H9 (cell line): ENCODE results near the gene TBC1D22A. TPM values are rescaled to one million over a fixed set of nuclear protein-coding genes. Genes with fewer than 3 reads are reported as not detected.

ENCODE experiments used
- DNase-seq: peaks from one replicate; pipeline ENCODE4 v3.0.0-alpha.2; 2017
- H2AFZ ChIP-seq: one replicate; pipeline ENCODE4 v1.6.1; 2013; ENCODE audit warnings: mild to moderate bottlenecking, low read length, control low read depth, moderate library complexity
- H2AK5ac ChIP-seq: 2 replicates; pipeline ENCODE4 v1.6.1; 2013; ENCODE audit warnings: low read length, control low read depth, mixed read lengths; ENCODE audit not compliant: insufficient read length
- H2BK120ac ChIP-seq: one replicate; pipeline ENCODE4 v1.6.1; 2013; ENCODE audit warnings: low read depth, mild to moderate bottlenecking, low read length, control low read depth, inconsistent platforms; ENCODE audit not compliant: poor library complexity, severe bottlenecking
- H2BK12ac ChIP-seq: 2 replicates; pipeline ENCODE4 v1.6.1; 2013; ENCODE audit warnings: low read length, control low read depth, mixed read lengths, low read depth; ENCODE audit not compliant: insufficient read length
- H2BK15ac ChIP-seq: 2 replicates; pipeline ENCODE4 v1.6.1; 2013; ENCODE audit warnings: low read depth, low read length, control low read depth
- H2BK20ac ChIP-seq: one replicate; pipeline ENCODE4 v1.6.1; 2013; ENCODE audit warnings: low read depth, mild to moderate bottlenecking, low read length, control low read depth, inconsistent platforms; ENCODE audit not compliant: poor library complexity, severe bottlenecking
- H2BK5ac ChIP-seq: 2 replicates; pipeline ENCODE4 v1.6.1; 2013; ENCODE audit warnings: low read length, control low read depth, mixed read lengths; ENCODE audit not compliant: insufficient read length
- H3K14ac ChIP-seq: 2 replicates; pipeline ENCODE4 v1.6.1; 2013; ENCODE audit warnings: low read length, control low read depth; ENCODE audit not compliant: insufficient read depth
- H3K18ac ChIP-seq: 2 replicates; pipeline ENCODE4 v1.6.1; 2013; ENCODE audit warnings: low read depth, mild to moderate bottlenecking, mixed read lengths, low read length, control low read depth; ENCODE audit not compliant: insufficient read length
- H3K23ac ChIP-seq: 2 replicates; pipeline ENCODE4 v1.6.1; 2013; ENCODE audit warnings: low read length, control low read depth, mixed read lengths, low read depth; ENCODE audit not compliant: insufficient read length
- H3K23me2 ChIP-seq: 2 replicates; pipeline ENCODE4 v1.6.1; 2013; ENCODE audit warnings: low read depth, mild to moderate bottlenecking, mixed read lengths, low read length, control low read depth; ENCODE audit not compliant: insufficient read length, poor library complexity, severe bottlenecking
- H3K27ac ChIP-seq: 2 replicates; pipeline ENCODE4 v1.5.1; 2013; ENCODE audit warnings: low read length, control low read depth, mixed read lengths, low read depth; ENCODE audit not compliant: insufficient read length
- H3K27me3 ChIP-seq: 2 replicates; pipeline ENCODE4 v1.6.1; 2013; ENCODE audit warnings: low read length, control low read depth, inconsistent platforms; ENCODE audit not compliant: insufficient read depth
- H3K4ac ChIP-seq: 2 replicates; pipeline ENCODE4 v1.6.1; 2013; ENCODE audit warnings: low read depth, mild to moderate bottlenecking, control low read depth, inconsistent platforms, low read length, moderate library complexity
- H3K4me1 ChIP-seq: 2 replicates; pipeline ENCODE4 v1.6.1; 2013; ENCODE audit warnings: low read length, control low read depth, inconsistent platforms; ENCODE audit not compliant: insufficient read depth
- H3K4me2 ChIP-seq: 2 replicates; pipeline ENCODE4 v1.6.1; 2013; ENCODE audit warnings: low read length, control low read depth, mixed read lengths; ENCODE audit not compliant: insufficient read length, insufficient read depth
- H3K56ac ChIP-seq: 2 replicates; pipeline ENCODE4 v1.6.1; 2013; ENCODE audit warnings: low read depth, mild to moderate bottlenecking, mixed read lengths, low read length, control low read depth; ENCODE audit not compliant: insufficient read length
- H3K79me1 ChIP-seq: 2 replicates; pipeline ENCODE4 v1.6.1; 2013; ENCODE audit warnings: low read depth, mild to moderate bottlenecking, moderate library complexity, low read length, control low read depth, inconsistent platforms; ENCODE audit not compliant: insufficient read depth, poor library complexity, severe bottlenecking
- H3K79me2 ChIP-seq: 2 replicates; pipeline ENCODE4 v1.6.1; 2013; ENCODE audit warnings: low read length, control low read depth, inconsistent platforms; ENCODE audit not compliant: insufficient read depth
- H3K9ac ChIP-seq: 2 replicates; pipeline ENCODE4 v1.6.1; 2013; ENCODE audit warnings: low read length, control low read depth, mixed read lengths; ENCODE audit not compliant: insufficient read length; ENCODE audit errors: extremely low read depth
- H3K9me3 ChIP-seq: one replicate; pipeline ENCODE4 v1.6.1; 2013; ENCODE audit warnings: low read depth, low read length, inconsistent platforms; ENCODE audit not compliant: control insufficient read depth
- H3T11ph ChIP-seq: one replicate; pipeline ENCODE4 v1.6.1; 2013; ENCODE audit warnings: mild to moderate bottlenecking, low read length, control low read depth, inconsistent platforms
- H4K20me1 ChIP-seq: one replicate; pipeline ENCODE4 v1.6.1; 2013; ENCODE audit not compliant: control insufficient read depth, insufficient read length, insufficient read depth
- H4K5ac ChIP-seq: 2 replicates; pipeline ENCODE4 v1.6.1; 2013; ENCODE audit warnings: low read depth, mild to moderate bottlenecking, mixed read lengths, low read length, control low read depth; ENCODE audit not compliant: insufficient read length
- H4K8ac ChIP-seq: replicated peaks from 2 replicates; pipeline ENCODE4 v1.6.1; 2013; ENCODE audit warnings: low read length, control low read depth, mixed read lengths, low read depth; ENCODE audit not compliant: insufficient read length
- H4K91ac ChIP-seq: 2 replicates; pipeline ENCODE4 v1.6.1; 2013; ENCODE audit warnings: low read depth, mild to moderate bottlenecking, moderate library complexity, mixed read lengths, low read length, control low read depth; ENCODE audit not compliant: insufficient read length
- H3K27ac Mint-ChIP-seq, 3 experiments: 2 replicates in 2 of 3; 3 replicates in 1 of 3; pipeline ENCODE4 v1.8.0; 2020 to 2021; ENCODE audit warnings: mixed read lengths in 3 of 3, mild to moderate bottlenecking in 1 of 3, moderate library complexity in 1 of 3
- H3K27me3 Mint-ChIP-seq: 2 replicates; pipeline ENCODE4 v1.8.0; 2021; ENCODE audit warnings: low read depth, mild to moderate bottlenecking, moderate library complexity, mixed read lengths
- H3K36me3 Mint-ChIP-seq, 3 experiments: 2 replicates in 2 of 3; 3 replicates in 1 of 3; pipeline ENCODE4 v1.8.0; 2020 to 2021; ENCODE audit warnings: low read depth in 3 of 3, mixed read lengths in 3 of 3; ENCODE audit not compliant: insufficient read depth in 1 of 3
- H3K4me1 Mint-ChIP-seq, 2 experiments: 2 replicates each; pipeline ENCODE4 v1.8.0; 2020; ENCODE audit warnings: mixed read lengths in 2 of 2
- H3K4me3 Mint-ChIP-seq, 2 experiments: 2 replicates in 1 of 2; 3 replicates in 1 of 2; pipeline ENCODE4 v1.8.0; 2020 to 2021; ENCODE audit warnings: mild to moderate bottlenecking in 2 of 2, mixed read lengths in 2 of 2, moderate library complexity in 1 of 2
- H3K9me3 Mint-ChIP-seq, 2 experiments: 2 replicates in 1 of 2; 3 replicates in 1 of 2; pipeline ENCODE4 v1.8.0; 2020; ENCODE audit warnings: mild to moderate bottlenecking in 2 of 2, mixed read lengths in 2 of 2, moderate library complexity in 1 of 2
- CTCF ChIP-seq: fragments of 200-600 bp; sonication (generic); conservative IDR thresholded peaks from 3 replicates; pipeline ENCODE4 v1.8.0; 2021; ENCODE audit warnings: antibody characterized with exemption, mild to moderate bottlenecking
- WGBS: extraction: QIAGEN DNeasy Blood & Tissue Kit; methylation state at CpG from one replicate; pipeline ENCODE4 v1.1.7; 2013; ENCODE audit warnings: missing lambda C conversion rate, low lambda C conversion rate, mixed read lengths; ENCODE audit not compliant: insufficient read length; ENCODE audit errors: extremely low coverage; 5-methylcytosine and 5-hydroxymethylcytosine counted together
- total RNA-seq: library from RNA; stranded (reverse); gene quantifications from 2 replicates; pipeline ENCODE4 v1.2.1, GENCODE V29; 2021

The TBC1D22A gene
- total RNA-seq, 1 experiment from 2014 or later = 20.8 TPM

GRCh38 chr22:47209040-47209514 is 446.6 kb downstream of the TBC1D22A start:
- Histone ChIP-seq H3K27me3 (no peaks in the 10 kb centered on the region), H2BK20ac (no peak overlapping the region), H3K9ac (no peak overlapping the region), H3K27ac (no peak overlapping the region), H4K20me1 (no peaks in the 10 kb centered on the region), H3K23me2 (no peaks in the 10 kb centered on the region), H2AK5ac (no peak overlapping the region), H2BK15ac (no peak overlapping the region), H3T11ph (no peak overlapping the region), H3K56ac (no peak overlapping the region), H2BK120ac (no peak overlapping the region), H4K5ac (no peak overlapping the region), H3K14ac (no peak overlapping the region), H4K91ac (no peak overlapping the region), H2AFZ (no peak overlapping the region), H3K4ac (no peak overlapping the region), H4K8ac (no peak overlapping the region), H2BK12ac (no peak overlapping the region), H3K79me1 (no peaks in the 10 kb centered on the region), H3K23ac (no peak overlapping the region), H3K4me2 (no peak overlapping the region), H3K18ac (no peak overlapping the region), H2BK5ac (no peak overlapping the region), H3K9me3 (peaks cover 66% of the 10 kb centered on the region), H3K79me2 (no peaks in the 10 kb centered on the region), H3K4me1 (no peaks in the 10 kb centered on the region)
- Mint-ChIP-seq H3K4me1 (no peaks in the 10 kb centered on the region), H3K4me3 (no peak overlapping the region), H3K27me3 (peaks cover 10% of the 10 kb centered on the region), H3K27ac (no peak overlapping the region), H3K9me3 (peaks cover 63 to 99% of the 10 kb centered on the region in 2 experiments), H3K36me3 (peaks cover 8 to 49% (median 35%) of the 10 kb centered on the region in 3 experiments)
- WGBS = no CpG with 5 or more reads among the region's 12 CpGs
- DNase-seq = no peak
- TF ChIP-seq CTCF = no peak
